KMS-11 (cell line): ENCODE measurements around the gene NXPH4.

ENCODE experiments used
- H2AFZ ChIP-seq: fragments of 200-600 bp; sonication (generic); 2 replicates; pipeline ENCODE4 v1.6.1; 2016; ENCODE audit warnings: antibody characterized with exemption, mixed run types, low read depth
- H3K27ac ChIP-seq: fragments of 200-600 bp; sonication (generic); 2 replicates; pipeline ENCODE4 v1.6.1; 2016; ENCODE audit warnings: mild to moderate bottlenecking, mixed run types
- H3K27me3 ChIP-seq: fragments of 200-600 bp; sonication (generic); 2 replicates; pipeline ENCODE4 v1.6.1; 2017; ENCODE audit warnings: mild to moderate bottlenecking, low read depth, mixed run types, moderate library complexity; ENCODE audit not compliant: insufficient read depth
- H3K36me3 ChIP-seq: fragments of 200-600 bp; sonication (generic); 2 replicates; pipeline ENCODE4 v1.6.1; 2017; ENCODE audit warnings: mild to moderate bottlenecking, mixed run types; ENCODE audit not compliant: insufficient read depth
- H3K4me1 ChIP-seq: fragments of 200-600 bp; sonication (generic); 2 replicates; pipeline ENCODE4 v1.6.1; 2016; ENCODE audit warnings: mild to moderate bottlenecking, low read depth, mixed run types; ENCODE audit not compliant: poor library complexity, severe bottlenecking
- H3K4me2 ChIP-seq: fragments of 200-600 bp; sonication (generic); 2 replicates; pipeline ENCODE4 v1.7.0; 2016; ENCODE audit warnings: mild to moderate bottlenecking, mixed run types
- H3K4me3 ChIP-seq: fragments of 200-600 bp; sonication (generic); IDR thresholded peaks from 2 replicates; pipeline ENCODE4 v1.6.1; 2017; ENCODE audit warnings: low read depth, low read length, mixed read lengths; ENCODE audit not compliant: insufficient read depth
- H3K79me2 ChIP-seq: fragments of 200-600 bp; sonication (generic); 2 replicates; pipeline ENCODE4 v1.6.1; 2016; ENCODE audit warnings: low read depth, mixed run types; ENCODE audit not compliant: insufficient read depth
- H3K9ac ChIP-seq: fragments of 200-600 bp; sonication (generic); 2 replicates; pipeline ENCODE4 v1.6.1; 2016; ENCODE audit warnings: mild to moderate bottlenecking, mixed run types
- H4K20me1 ChIP-seq: fragments of 200-600 bp; sonication (generic); 2 replicates; pipeline ENCODE4 v1.6.1; 2016; ENCODE audit warnings: mild to moderate bottlenecking, mixed run types; ENCODE audit not compliant: insufficient read depth
- TF ChIP-seq, protein P1 (sequence below): fragments of 200-600 bp; sonication (generic); conservative IDR thresholded peaks from 2 replicates; pipeline ENCODE4 v1.6.1; 2017; ENCODE audit warnings: low read depth, mild to moderate bottlenecking, antibody characterized with exemption, low read length, moderate library complexity, mixed read lengths

Gene NXPH4

DNA sequence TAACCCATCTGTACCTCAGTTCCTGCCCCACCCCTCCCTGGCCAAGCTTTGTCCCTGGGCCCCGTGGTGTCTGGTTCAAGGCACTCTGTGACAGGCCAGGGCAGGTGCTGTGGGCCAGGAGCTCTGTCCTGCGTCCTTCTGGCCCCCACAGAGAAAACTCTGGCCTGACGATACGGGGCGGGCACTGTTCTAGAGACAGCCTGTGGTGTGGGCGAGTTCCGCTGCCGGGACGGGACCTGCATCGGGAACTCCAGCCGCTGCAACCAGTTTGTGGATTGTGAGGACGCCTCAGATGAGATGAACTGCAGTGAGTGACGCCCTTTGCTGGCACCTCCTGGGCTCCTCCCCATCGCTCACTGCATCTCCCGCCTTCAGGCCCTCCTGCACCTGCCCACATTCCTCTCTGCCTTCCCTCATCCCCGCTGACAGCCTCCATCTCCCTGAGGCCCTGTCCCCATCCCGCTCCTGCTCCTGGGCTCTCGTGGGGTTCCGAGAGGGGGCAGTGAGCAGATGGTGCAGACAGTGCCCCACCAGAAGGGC, 22.8 kb upstream of the NXPH4 start:
- H3K9ac ChIP-seq, result no peak overlapping the region
- no peak overlapping the region for H3K27ac ChIP-seq
- H2AFZ ChIP-seq, result no peak overlapping the region
- H3K27me3 ChIP-seq, result peaks cover 56% of the 10 kb centered on the region
- TF ChIP-seq, protein P1, sequence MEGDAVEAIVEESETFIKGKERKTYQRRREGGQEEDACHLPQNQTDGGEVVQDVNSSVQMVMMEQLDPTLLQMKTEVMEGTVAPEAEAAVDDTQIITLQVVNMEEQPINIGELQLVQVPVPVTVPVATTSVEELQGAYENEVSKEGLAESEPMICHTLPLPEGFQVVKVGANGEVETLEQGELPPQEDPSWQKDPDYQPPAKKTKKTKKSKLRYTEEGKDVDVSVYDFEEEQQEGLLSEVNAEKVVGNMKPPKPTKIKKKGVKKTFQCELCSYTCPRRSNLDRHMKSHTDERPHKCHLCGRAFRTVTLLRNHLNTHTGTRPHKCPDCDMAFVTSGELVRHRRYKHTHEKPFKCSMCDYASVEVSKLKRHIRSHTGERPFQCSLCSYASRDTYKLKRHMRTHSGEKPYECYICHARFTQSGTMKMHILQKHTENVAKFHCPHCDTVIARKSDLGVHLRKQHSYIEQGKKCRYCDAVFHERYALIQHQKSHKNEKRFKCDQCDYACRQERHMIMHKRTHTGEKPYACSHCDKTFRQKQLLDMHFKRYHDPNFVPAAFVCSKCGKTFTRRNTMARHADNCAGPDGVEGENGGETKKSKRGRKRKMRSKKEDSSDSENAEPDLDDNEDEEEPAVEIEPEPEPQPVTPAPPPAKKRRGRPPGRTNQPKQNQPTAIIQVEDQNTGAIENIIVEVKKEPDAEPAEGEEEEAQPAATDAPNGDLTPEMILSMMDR, result no peak
- H3K4me2 ChIP-seq, result no peak overlapping the region
- no peaks in the 10 kb centered on the region for H4K20me1 ChIP-seq
- no peak overlapping the region for H3K4me3 ChIP-seq
- H3K79me2 ChIP-seq, result no peaks in the 10 kb centered on the region
- H3K4me1 ChIP-seq, result no peaks in the 10 kb centered on the region
- no peaks in the 10 kb centered on the region for H3K36me3 ChIP-seq

DNA sequence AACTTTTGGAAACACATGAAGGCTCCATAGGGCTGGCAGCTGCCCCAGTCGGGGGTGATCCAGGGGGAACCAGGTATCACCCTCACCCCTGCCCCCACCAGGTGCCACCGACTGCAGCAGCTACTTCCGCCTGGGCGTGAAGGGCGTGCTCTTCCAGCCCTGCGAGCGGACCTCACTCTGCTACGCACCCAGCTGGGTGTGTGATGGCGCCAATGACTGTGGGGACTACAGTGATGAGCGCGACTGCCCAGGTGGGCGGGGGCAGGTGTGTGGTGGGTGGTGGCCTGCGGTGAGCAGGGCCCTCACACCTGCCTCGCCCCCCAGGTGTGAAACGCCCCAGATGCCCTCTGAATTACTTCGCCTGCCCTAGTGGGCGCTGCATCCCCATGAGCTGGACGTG, 22.3 kb upstream of the NXPH4 start:
- Histone ChIP-seq H3K4me3 (no peak overlapping the region), H3K27me3 (peaks cover 58% of the 10 kb centered on the region), H3K9ac (no peak overlapping the region), H3K27ac (no peak overlapping the region), H2AFZ (no peak overlapping the region), H3K36me3 (no peaks in the 10 kb centered on the region), H3K4me1 (no peaks in the 10 kb centered on the region), H3K4me2 (no peak overlapping the region), H3K79me2 (no peaks in the 10 kb centered on the region), H4K20me1 (no peaks in the 10 kb centered on the region)
- TF ChIP-seq, protein P1, result no peak

DNA sequence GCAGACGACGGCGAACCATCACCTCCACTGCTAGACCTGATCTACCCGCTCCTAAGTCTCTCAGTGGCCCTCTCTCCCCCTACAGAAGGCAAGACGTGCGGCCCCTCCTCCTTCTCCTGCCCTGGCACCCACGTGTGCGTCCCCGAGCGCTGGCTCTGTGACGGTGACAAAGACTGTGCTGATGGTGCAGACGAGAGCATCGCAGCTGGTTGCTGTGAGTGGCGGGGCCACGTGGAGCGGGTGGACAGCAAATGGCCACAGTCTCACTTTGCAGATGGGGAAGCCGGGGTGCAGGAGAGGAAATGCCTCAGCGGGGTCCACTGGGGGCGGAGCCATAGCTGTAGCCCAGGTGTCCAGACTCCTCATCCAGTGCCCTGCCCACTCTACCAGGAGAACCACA, 21.4 kb upstream of the NXPH4 start:
- Histone ChIP-seq H3K4me3 (no peak overlapping the region), H4K20me1 (no peaks in the 10 kb centered on the region), H3K36me3 (no peaks in the 10 kb centered on the region), H3K79me2 (no peaks in the 10 kb centered on the region), H3K4me2 (no peak overlapping the region), H3K4me1 (no peaks in the 10 kb centered on the region), H3K27me3 (peaks cover 67% of the 10 kb centered on the region), H3K27ac (no peak overlapping the region), H3K9ac (no peak overlapping the region), H2AFZ (no peak overlapping the region)
- TF ChIP-seq, protein P1, result no peak

DNA sequence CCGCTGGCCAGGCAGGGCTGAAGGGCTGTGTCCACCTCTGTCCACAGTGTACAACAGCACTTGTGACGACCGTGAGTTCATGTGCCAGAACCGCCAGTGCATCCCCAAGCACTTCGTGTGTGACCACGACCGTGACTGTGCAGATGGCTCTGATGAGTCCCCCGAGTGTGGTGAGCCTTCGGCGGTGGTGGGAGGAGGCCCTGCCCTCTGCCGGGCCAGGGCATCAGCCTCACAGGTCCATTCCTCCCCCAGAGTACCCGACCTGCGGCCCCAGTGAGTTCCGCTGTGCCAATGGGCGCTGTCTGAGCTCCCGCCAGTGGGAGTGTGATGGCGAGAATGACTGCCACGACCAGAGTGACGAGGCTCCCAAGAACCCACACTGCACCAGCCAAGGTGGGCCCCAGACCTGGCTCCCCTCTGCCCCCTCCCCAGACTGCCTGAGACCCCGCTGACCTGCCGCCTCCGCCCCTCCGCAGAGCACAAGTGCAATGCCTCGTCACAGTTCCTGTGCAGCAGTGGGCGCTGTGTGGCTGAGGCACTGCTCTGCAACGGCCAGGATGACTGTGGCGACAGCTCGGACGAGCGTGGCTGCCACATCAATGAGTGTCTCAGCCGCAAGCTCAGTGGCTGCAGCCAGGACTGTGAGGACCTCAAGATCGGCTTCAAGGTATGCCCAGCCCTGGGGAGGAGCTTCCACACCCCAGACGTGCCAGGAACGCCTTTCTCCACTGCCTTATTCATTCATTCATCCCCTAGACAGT, 20.8 kb upstream of the NXPH4 start:
- Histone ChIP-seq H3K79me2 (no peaks in the 10 kb centered on the region), H3K36me3 (no peaks in the 10 kb centered on the region), H3K4me3 (no peak overlapping the region), H3K4me1 (no peaks in the 10 kb centered on the region), H3K9ac (no peak overlapping the region), H3K4me2 (no peak overlapping the region), H2AFZ (peak overlapping the region; percentile 28; the same call in 1 of the 2 replicates), H3K27me3 (peaks cover 68% of the 10 kb centered on the region), H4K20me1 (no peaks in the 10 kb centered on the region), H3K27ac (no peak overlapping the region)
- TF ChIP-seq, protein P1, result peak; percentile 45; the same call in 1 of the 2 replicates
